Measurements from ENCODE around the gene AIFM2.

The AIFM2 gene

GRCh38 chr10:70078329-70078728 lies 54.3 kb downstream of the AIFM2 start:
- intact Hi-C loops (cut with DNase I) = no loop called here
- DNase-seq = no peak

DNA sequence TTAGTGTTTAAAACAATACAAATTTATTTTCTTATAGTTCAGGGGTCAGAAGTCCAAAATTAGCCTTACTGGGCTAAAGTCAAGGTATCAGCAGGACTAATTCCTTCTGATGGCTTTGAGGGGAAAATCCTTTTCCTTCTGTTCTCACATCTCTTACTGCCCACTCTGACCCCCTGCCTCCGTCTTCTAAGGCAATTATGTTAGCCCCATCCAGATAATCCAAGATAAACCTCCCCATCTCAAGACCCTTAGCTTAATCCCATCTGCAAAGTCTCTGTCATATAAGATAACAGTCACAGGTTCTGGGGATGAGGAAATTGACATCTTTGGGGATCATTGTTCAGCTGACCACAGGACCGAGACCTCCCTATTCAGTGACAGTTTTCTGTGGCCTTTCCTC lies 57.7 kb downstream of the AIFM2 start:
- DNase-seq = no peak
- intact Hi-C loops (cut with DNase I) = no loop called here

DNA sequence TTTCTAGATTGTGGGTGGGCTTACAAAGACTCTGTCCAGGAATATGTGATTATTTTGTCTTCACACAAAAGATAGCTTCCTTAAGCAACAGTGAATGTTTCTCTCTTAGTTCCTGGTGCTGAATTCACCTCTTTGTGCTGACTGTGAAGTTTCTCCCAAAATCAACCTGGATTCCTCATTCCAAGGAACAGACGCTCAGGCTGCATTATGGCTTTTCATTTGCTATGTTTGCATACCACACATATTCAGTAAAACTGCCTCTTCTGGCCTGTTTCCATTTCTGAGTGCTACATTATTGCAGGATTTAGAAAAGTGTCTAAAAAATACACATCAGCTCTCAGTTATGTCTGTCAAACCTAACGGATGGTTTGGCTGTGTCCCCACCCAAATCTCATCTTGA lies 58.5 kb downstream of the AIFM2 start:
- DNase-seq = no peak
- intact Hi-C loops (cut with DNase I) = no loop called here

DNA sequence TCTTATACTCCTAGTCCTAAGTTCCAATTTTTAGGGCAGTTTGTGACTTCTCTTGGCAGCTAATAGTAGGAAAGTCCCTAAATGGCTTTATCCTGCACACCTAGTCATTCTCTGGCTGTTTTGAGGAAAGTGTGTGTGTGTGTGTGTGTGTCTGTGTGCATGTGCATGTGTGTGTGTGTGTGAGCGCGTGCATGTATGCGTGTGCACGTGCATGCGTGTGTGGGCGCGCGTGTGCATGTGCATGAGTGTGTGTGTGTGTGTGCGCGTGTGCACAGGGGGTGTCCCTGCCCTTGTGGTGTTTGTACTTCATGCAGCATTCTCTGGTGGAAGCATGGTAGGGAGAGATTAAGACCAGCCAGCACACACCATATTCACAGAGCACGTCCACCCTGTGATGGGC lies 61.8 kb downstream of the AIFM2 start:
- no peak for DNase-seq
- intact Hi-C loops (cut with DNase I) = no loop called here

DNA sequence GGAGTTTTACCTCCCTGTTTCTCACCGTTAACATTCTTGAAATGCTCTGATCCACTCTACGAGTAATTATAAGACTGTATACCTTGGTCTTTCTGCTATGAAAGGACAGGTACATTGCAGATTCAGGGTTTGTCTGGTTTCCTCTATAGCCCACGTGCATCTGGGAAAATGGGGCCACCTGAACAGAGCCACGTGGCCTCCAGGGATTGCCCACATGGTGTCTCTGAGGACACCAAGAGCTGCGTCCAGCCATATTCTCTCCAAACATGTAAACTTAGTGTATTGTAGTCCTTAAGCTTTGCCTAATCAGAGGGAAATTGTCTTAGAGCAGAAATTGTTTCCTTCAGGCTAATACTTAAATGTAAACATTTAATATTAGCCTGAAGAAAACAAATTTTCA lies 63.3 kb downstream of the AIFM2 start:
- intact Hi-C loops (cut with DNase I) = no loop called here
- DNase-seq = no peak

DNA sequence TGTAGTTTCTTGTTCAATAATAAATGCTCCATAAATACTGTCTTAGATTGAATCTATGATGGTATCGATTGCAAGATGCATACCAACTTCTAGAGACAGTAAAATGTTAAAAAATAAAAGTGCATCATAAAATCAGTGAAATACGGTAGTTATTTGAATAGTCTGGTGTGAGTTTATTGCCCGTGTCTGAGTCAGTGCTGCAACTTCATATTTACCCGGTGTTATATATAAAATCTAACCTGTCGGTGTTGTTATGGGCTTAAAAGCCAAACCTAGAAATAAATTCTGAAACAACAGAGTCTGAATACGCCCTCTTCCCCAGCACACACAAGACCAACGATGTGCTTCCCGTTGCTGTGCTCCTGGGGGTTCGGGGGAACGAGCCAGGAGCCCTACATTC lies 63.7 kb downstream of the AIFM2 start:
- intact Hi-C loops (cut with DNase I) = no loop called here
- DNase-seq = no peak

DNA sequence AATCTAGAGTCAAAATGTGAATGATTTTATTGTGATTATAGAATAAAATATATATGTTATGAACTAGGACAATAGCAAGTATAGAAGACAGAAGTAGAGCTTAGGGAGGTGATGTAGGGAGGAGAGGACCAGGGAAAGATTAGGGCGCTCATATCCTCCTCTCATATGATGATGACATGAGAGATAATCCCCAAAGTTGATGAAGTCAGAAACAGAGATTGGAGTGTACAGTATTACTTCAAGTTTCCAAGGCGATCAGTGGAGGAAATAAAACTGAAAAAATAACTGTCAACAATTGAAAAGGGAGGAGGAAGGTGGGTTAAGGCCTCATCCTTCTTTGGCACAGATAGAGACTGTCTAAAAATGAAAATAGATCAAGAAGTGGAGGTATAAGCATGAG lies 65.0 kb downstream of the AIFM2 start:
- no peak for DNase-seq

DNA sequence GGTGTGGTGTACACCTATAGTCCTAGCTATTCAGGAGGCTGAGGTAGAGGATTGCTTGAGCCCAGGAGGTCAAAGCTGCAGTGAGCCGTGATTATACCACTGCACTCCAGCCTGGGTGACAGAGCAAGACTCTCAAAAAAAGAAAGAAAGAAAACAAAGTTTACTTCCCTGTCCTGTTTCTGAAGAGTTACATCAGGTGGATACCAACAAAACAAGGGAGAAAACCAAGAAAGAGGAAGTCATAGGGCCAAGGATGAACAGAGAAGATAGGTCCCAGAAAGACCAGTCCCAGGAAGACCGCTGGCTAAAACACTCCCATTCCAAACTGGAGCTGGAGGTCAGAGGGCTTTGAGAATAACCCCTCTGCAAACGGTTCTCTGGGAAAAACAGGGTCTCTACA lies 66.4 kb downstream of the AIFM2 start:
- intact Hi-C loops (cut with DNase I) = no loop called here
- no peak for DNase-seq

More for the DNA sequence above, 65.0 kb downstream of the AIFM2 start:
- intact Hi-C loops (cut with DNase I) = no loop called here

DNA sequence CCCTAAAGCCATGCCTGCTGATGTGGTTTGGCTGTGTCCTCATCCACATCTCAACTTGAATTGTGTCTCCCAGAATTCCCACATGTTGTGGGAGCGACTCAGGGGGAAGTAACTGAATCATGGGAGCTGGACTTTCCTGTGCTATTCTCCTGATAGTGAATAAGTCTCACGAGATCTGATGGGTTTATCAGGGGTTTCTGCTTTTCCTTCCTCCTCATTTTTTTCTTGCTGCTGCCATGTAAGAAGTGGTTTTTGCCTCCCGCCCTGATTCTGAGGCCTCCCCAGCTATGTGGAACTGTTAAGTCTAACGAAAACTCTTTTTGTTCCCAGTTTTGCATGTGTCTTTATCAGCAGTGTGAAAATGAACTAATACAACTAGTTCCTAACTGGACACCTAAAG lies 68.1 kb downstream of the AIFM2 start:
- no peak for DNase-seq
- intact Hi-C loops (cut with DNase I) = no loop called here

GRCh38 chr10:70063418-70064098 lies 69.1 kb downstream of the AIFM2 start:
- intact Hi-C loops (cut with DNase I) = no loop called here
- DNase-seq = no peak
